Smooth muscle cell (in vitro differentiated cells): ENCODE measurements around the gene SLC22A7. TPM values are rescaled to one million over a fixed set of nuclear protein-coding genes. Genes with fewer than 3 reads are reported as not detected.

Experiments
- DNase-seq: peaks from one replicate; lab custom pipeline; 2025; ENCODE audit not compliant: unreplicated experiment; lab: John Stamatoyannopoulos, UW
- H2AFZ ChIP-seq: fragments of 200-600 bp; sonication (generic); 2 replicates; pipeline ENCODE4 v1.6.0; 2016; ENCODE audit warnings: antibody characterized with exemption, low read depth, mild to moderate bottlenecking
- H3F3A ChIP-seq: fragments of 200-600 bp; sonication (generic); 2 replicates; pipeline ENCODE4 v1.6.0; 2017; ENCODE audit warnings: antibody characterized with exemption, low read depth
- H3K27ac ChIP-seq: fragments of 200-600 bp; sonication (generic); 2 replicates; pipeline ENCODE4 v1.5.1; 2016; ENCODE audit warnings: low read depth, mild to moderate bottlenecking
- H3K27me3 ChIP-seq: fragments of 200-600 bp; sonication (generic); 2 replicates; pipeline ENCODE4 v1.6.1; 2016; ENCODE audit warnings: low read depth, mild to moderate bottlenecking
- H3K36me3 ChIP-seq: fragments of 200-600 bp; sonication (generic); 2 replicates; pipeline ENCODE4 v1.5.1; 2016; ENCODE audit warnings: low read depth
- H3K4me1 ChIP-seq: fragments of 200-600 bp; sonication (generic); 2 replicates; pipeline ENCODE4 v1.5.1; 2016; ENCODE audit warnings: low read depth
- H3K4me2 ChIP-seq: fragments of 200-600 bp; sonication (generic); 2 replicates; pipeline ENCODE4 v1.6.0; 2016; ENCODE audit warnings: mild to moderate bottlenecking
- H3K4me3 ChIP-seq: fragments of 200-600 bp; sonication (generic); 2 replicates; pipeline ENCODE4 v1.5.1; 2016; ENCODE audit warnings: mild to moderate bottlenecking
- H3K79me2 ChIP-seq: fragments of 200-600 bp; sonication (generic); 2 replicates; pipeline ENCODE4 v1.6.0; 2016; ENCODE audit warnings: low read depth, mild to moderate bottlenecking
- H3K9ac ChIP-seq: fragments of 200-600 bp; sonication (generic); 2 replicates; pipeline ENCODE4 v1.6.0; 2016; ENCODE audit warnings: low read depth
- H3K9me3 ChIP-seq: fragments of 200-600 bp; sonication (generic); replicated peaks from 2 replicates; pipeline ENCODE4 v1.5.1; 2016; ENCODE audit warnings: low read depth
- H4K20me1 ChIP-seq: fragments of 200-600 bp; sonication (generic); 2 replicates; pipeline ENCODE4 v1.6.0; 2016; ENCODE audit warnings: low read depth
- WGBS: methylation state at CpG from one replicate; pipeline ENCODE4 v1.1.7; 2016; ENCODE audit warnings: low lambda C conversion rate; 5-methylcytosine and 5-hydroxymethylcytosine counted together
- polyA plus RNA-seq: library from polyadenylated mRNA; unstranded; fragments of >200 nt; fragmentation: Nextera tagmentation; extraction: Ambion mirVana; gene quantifications from 2 replicates; pipeline ENCODE4 v1.2.1, GENCODE V29; 2016
- total RNA-seq: library from RNA; depleted of rRNA; stranded (reverse); fragments of >200 nt; gene quantifications from 2 replicates; pipeline ENCODE4 v1.2.3, GENCODE V29; 2014
- TF ChIP-seq, protein P1 (sequence below): fragments of 200-600 bp; sonication (generic); IDR thresholded peaks from 2 replicates; pipeline ENCODE4 v1.5.1; 2017; ENCODE audit warnings: borderline replicate concordance, mild to moderate bottlenecking, antibody characterized with exemption; ENCODE audit not compliant: insufficient read depth, poor library complexity, severe bottlenecking

Gene SLC22A7
- total and polyA plus RNA-seq, 2 experiments from 2014 or later, result not detected

DNA sequence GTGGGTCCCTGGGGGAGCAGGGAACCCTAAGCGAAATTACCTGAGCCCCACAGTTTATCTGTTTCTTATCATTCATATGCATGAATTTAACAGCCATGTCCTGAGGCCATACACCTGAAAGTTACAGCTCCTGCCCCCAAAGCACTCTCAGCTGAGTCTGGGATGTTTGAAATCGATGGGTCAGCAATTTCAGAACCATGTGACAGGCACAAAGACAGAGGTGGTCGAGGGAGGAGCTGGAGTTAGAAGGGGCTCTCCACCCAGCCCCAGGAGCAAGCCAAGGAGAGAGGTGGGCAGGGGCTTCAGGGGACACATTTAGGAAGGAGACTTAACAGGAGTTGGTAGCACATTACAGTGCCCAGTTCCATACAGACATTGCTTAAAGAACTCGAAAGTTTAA is 39.9 kb upstream of the SLC22A7 start:
- WGBS, result 77% methylated on average over 4 of the region's 4 CpGs
- Histone ChIP-seq H3K4me1 (no peaks in the 10 kb centered on the region), H3F3A (no peaks in the 10 kb centered on the region), H3K9ac (no peak overlapping the region), H3K27ac (no peak overlapping the region), H3K79me2 (no peaks in the 10 kb centered on the region), H4K20me1 (no peaks in the 10 kb centered on the region), H3K4me3 (no peak overlapping the region), H3K4me2 (no peak overlapping the region), H2AFZ (no peak overlapping the region), H3K27me3 (no peaks in the 10 kb centered on the region), H3K36me3 (no peaks in the 10 kb centered on the region), H3K9me3 (no peaks in the 10 kb centered on the region)
- no peak for DNase-seq
- TF ChIP-seq, protein P1, sequence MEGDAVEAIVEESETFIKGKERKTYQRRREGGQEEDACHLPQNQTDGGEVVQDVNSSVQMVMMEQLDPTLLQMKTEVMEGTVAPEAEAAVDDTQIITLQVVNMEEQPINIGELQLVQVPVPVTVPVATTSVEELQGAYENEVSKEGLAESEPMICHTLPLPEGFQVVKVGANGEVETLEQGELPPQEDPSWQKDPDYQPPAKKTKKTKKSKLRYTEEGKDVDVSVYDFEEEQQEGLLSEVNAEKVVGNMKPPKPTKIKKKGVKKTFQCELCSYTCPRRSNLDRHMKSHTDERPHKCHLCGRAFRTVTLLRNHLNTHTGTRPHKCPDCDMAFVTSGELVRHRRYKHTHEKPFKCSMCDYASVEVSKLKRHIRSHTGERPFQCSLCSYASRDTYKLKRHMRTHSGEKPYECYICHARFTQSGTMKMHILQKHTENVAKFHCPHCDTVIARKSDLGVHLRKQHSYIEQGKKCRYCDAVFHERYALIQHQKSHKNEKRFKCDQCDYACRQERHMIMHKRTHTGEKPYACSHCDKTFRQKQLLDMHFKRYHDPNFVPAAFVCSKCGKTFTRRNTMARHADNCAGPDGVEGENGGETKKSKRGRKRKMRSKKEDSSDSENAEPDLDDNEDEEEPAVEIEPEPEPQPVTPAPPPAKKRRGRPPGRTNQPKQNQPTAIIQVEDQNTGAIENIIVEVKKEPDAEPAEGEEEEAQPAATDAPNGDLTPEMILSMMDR, result no peak

DNA sequence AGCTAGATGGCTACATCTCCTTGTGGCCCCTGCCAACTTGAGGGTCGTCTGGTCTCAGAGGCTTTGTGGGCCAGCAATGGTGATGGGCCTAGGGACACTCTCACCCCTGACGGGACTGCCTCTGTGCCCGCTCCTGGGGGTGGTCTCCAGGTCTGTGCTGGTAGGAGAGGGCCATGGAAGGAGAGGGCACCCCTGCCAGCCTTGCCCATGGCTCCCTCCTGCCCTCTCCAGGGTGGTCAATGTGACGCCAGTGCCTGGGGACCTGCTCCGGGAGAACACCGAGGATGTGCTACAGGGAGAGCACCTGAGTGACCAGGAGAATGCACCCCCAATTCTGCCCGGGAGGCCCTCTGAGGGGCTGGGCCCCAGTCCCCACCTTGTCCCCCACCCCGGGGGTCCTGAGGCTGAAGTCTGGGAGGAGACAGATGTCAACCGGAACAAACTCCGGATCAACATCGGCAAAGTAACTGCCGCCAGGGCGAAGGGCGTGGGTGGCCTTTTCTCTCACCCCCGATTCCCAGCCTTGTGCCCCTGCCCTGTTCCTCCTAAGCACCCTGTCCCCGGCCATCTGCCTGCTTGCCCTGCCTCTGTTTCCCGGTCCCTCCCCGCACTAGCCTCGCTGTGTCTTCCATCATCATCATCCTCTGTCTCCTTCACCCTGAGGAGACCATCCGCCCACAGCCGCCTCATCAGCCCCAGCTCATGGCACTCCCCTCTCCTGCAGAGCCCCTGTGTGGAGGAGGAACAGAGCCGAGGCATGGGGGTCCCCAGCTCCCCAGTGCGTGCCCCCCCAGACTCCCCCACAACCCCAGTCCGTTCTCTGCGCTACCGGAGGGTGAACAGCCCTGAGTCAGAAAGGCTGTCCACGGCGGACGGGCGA is 39.0 kb upstream of the SLC22A7 start:
- 90% methylated on average over 30 of the region's 30 CpGs for WGBS
- no peaks in the 10 kb centered on the region for H3K4me1 ChIP-seq

GRCh38 chr6:43260791-43261190 is 37.3 kb upstream of the SLC22A7 start:
- Histone ChIP-seq H3K79me2 (no peaks in the 10 kb centered on the region), H3K27me3 (no peaks in the 10 kb centered on the region), H4K20me1 (no peaks in the 10 kb centered on the region), H3K4me2 (no peak overlapping the region), H3K9me3 (no peaks in the 10 kb centered on the region), H3K36me3 (no peaks in the 10 kb centered on the region), H3K4me3 (no peak overlapping the region), H3K27ac (no peak overlapping the region), H3K9ac (no peak overlapping the region), H2AFZ (no peak overlapping the region), H3F3A (no peaks in the 10 kb centered on the region), H3K4me1 (no peaks in the 10 kb centered on the region)
- 87% methylated on average over 4 of the region's 4 CpGs for WGBS
- TF ChIP-seq, protein P1, result no peak
- DNase-seq, result no peak

More for the DNA sequence above, 39.0 kb upstream of the SLC22A7 start:
- Histone ChIP-seq H3K9me3 (no peaks in the 10 kb centered on the region), H2AFZ (no peak overlapping the region), H3K4me3 (no peak overlapping the region), H3F3A (no peaks in the 10 kb centered on the region), H3K79me2 (no peaks in the 10 kb centered on the region), H3K27ac (no peak overlapping the region), H3K36me3 (no peaks in the 10 kb centered on the region), H3K9ac (no peak overlapping the region), H3K27me3 (no peaks in the 10 kb centered on the region), H4K20me1 (no peaks in the 10 kb centered on the region), H3K4me2 (no peak overlapping the region)
- TF ChIP-seq, protein P1, result no peak
- no peak for DNase-seq
